SU-DHL-6 (cell line): ENCODE data around the gene KCTD19.

Experiments used
- CTCF ChIP-seq: fragments of 200-600 bp; sonication (generic); IDR thresholded peaks from one replicate; pipeline ENCODE4 v1.5.1; 2017; ENCODE audit warnings: antibody characterized with exemption, mild to moderate bottlenecking, low read length, moderate library complexity; ENCODE audit not compliant: insufficient read depth, poor library complexity, severe bottlenecking
- EZH2phosphoT487 ChIP-seq: fragments of 200-600 bp; sonication (generic), shearing (Covaris generic); conservative IDR thresholded peaks from 2 replicates; pipeline ENCODE4 v1.6.1; 2018; ENCODE audit warnings: mild to moderate bottlenecking, antibody characterized with exemption, low read length, moderate library complexity, mixed read lengths

DNA sequence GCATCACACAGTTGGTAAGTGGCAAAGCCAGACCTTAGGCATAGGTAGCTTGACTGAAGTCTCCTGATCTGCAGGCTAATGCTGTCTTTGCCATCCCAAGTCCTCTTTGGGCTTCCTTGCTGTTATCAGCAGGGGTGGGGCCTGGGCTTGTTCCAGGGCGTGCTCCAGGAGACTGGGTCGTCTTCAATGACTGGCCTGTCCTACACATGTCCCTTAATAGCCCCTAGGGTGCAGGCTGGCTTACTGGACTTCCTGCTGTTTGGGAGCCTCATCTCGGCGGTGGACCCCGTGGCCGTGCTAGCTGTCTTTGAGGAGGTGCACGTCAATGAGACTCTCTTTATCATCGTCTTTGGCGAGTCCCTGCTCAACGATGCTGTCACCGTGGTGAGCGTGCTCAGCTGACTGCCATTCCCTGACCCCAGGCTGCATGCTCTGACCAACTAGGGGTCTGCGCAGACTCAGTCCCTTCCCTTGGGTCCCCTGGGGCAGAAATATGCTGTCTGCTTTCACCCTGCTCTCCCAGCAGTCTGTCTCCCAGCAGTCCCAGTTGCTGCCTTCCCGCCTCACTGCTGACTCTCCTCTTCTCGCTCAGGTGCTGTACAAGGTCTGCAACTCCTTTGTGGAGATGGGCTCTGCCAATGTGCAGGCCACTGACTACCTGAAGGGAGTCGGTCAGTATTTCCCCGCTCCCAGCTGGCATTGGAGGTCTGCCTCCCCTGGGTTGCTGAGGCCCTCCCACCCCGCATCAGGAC is 71.6 kb downstream of the KCTD19 start:
- TF ChIP-seq CTCF (no peak), EZH2phosphoT487 (no peak)
